GM23338 (cell line): ENCODE measurements around the gene PPM1N.

ENCODE experiments used
- CTCF ChIP-seq, 2 experiments: fragments of 200-600 bp in 1 of 2; sonication (generic) in 1 of 2; conservative IDR thresholded peaks; 2 replicates each; pipeline versions ENCODE4 v1.5.1 to v1.6.1; 2016 to 2017; ENCODE audit warnings: antibody characterized with exemption in 2 of 2, low read depth in 2 of 2, mild to moderate bottlenecking in 2 of 2, moderate library complexity in 1 of 2
- JUNB ChIP-seq: IDR thresholded peaks from one replicate; pipeline ENCODE4 v1.6.1; 2016; ENCODE audit warnings: antibody characterized with exemption; ENCODE audit not compliant: unreplicated experiment

GRCh38 chr19:45506989-45507871 lies 9.0 kb downstream of the PPM1N start, which contains the start of gene VASP:
- TF ChIP-seq JUNB (no peak), CTCF (conservative IDR thresholded peaks at IDR 0.05; ENCODE audit: low read depth in 2 of 2) (no peak)
